Uterus (tissue), 4 donors: Measurements from ENCODE around the gene LMAN1L. TPM values are rescaled to one million over a fixed set of nuclear protein-coding genes. Genes with fewer than 3 reads are reported as not detected.

Experiments used
- DNase-seq, 2 donors: peaks; one replicate each; pipeline ENCODE4 v3.0.0-alpha.2; 2019 to 2020
- H3K27ac ChIP-seq, 2 donors: fragments of 200-600 bp; sonication (generic); 1 replicate in 1 of 2; 2 replicates in 1 of 2; pipeline ENCODE4 v1.5.1; 2016 to 2018
- H3K27me3 ChIP-seq, 2 donors: fragments of 200-600 bp; sonication (generic); one replicate each; pipeline ENCODE4 v1.5.1; 2018 to 2019; ENCODE audit warnings: control low read depth in 1 of 2
- H3K36me3 ChIP-seq, 2 donors: fragments of 200-600 bp; sonication (generic); one replicate each; pipeline ENCODE4 v1.5.1; 2019; ENCODE audit warnings: control low read depth in 1 of 2
- H3K4me1 ChIP-seq, 2 donors: fragments of 200-600 bp; sonication (generic); one replicate each; pipeline ENCODE4 v1.5.1; 2018 to 2019; ENCODE audit warnings: control low read depth in 1 of 2
- H3K4me3 ChIP-seq, 2 donors: fragments of 200-600 bp; sonication (generic); 1 replicate in 1 of 2; 2 replicates in 1 of 2; pipeline ENCODE4 v1.5.1; 2018 to 2019; ENCODE audit warnings: mild to moderate bottlenecking in 1 of 2
- H3K9me3 ChIP-seq, 2 donors: fragments of 200-600 bp; sonication (generic); one replicate each; pipeline ENCODE4 v1.5.1; 2019; ENCODE audit warnings: control low read depth in 1 of 2
- POLR2A ChIP-seq, 2 donors: fragments of 450-650 bp; IDR thresholded peaks; one replicate each; pipeline ENCODE4 v1.6.1; 2016; ENCODE audit warnings: antibody characterized with exemption in 2 of 2, mild to moderate bottlenecking in 1 of 2, moderate library complexity in 1 of 2
- intact Hi-C: fragments of 100-400 bp; cut with DNase I; formaldehyde crosslinking; loops from one replicate; pipeline ENCODE4 v1.15.1; 2023; ENCODE audit warnings: low total_unique reads
- total RNA-seq, 4 donors: library from RNA; depleted of rRNA in 3 of 4; stranded (reverse); fragments of >200 nt in 3 of 4; gene quantifications; one replicate each; pipeline versions ENCODE4 v1.1.0 to v1.2.4, GENCODE V29; 2014 to 2023
- TF ChIP-seq, protein P1 (sequence below), 4 experiments: fragments of 200-600 bp in 2 of 4; fragments of 450-650 bp in 2 of 4; sonication (generic) in 2 of 4; IDR thresholded peaks; one replicate each; pipeline ENCODE4 v1.5.1; 2016 to 2019; ENCODE audit warnings: antibody characterized with exemption in 4 of 4, mild to moderate bottlenecking in 2 of 4, moderate library complexity in 1 of 4
- donor health status: DM: yes; HTN: yes; CAD: no.

The LMAN1L gene
- total RNA-seq, 4 donors from 2014 or later: 1.5 TPM; not detected in 3

DNA sequence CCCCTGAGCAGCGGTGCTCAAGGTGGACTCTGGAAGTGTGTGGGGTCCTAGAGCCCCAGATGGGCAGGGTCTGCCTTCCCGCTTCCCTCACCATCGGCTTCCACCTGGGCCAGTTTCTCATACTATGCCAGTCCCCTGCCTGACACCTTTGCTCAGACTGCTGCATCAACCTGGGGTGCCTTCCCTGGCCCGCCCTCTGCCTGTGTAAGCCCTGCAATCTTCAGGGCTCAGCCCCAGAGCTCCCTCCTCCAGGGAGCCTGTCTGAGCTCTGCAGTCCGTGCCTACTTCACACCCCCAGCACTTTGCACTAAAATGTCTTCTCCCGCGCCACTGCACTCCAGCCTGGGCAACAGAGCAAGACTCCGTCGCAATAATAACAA lies 17.7 kb upstream of the LMAN1L start:
- no peak overlapping the region for H3K27ac ChIP-seq
- H3K4me3 ChIP-seq: no peak overlapping the region
- intact Hi-C loops: no loop called here
- H3K27me3 ChIP-seq: no peaks in the 10 kb centered on the region
- TF ChIP-seq, protein P1, sequence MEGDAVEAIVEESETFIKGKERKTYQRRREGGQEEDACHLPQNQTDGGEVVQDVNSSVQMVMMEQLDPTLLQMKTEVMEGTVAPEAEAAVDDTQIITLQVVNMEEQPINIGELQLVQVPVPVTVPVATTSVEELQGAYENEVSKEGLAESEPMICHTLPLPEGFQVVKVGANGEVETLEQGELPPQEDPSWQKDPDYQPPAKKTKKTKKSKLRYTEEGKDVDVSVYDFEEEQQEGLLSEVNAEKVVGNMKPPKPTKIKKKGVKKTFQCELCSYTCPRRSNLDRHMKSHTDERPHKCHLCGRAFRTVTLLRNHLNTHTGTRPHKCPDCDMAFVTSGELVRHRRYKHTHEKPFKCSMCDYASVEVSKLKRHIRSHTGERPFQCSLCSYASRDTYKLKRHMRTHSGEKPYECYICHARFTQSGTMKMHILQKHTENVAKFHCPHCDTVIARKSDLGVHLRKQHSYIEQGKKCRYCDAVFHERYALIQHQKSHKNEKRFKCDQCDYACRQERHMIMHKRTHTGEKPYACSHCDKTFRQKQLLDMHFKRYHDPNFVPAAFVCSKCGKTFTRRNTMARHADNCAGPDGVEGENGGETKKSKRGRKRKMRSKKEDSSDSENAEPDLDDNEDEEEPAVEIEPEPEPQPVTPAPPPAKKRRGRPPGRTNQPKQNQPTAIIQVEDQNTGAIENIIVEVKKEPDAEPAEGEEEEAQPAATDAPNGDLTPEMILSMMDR (IDR thresholded peaks at IDR 0.05): no peak
- TF ChIP-seq POLR2A (IDR thresholded peaks at IDR 0.05): no peak
- H3K9me3 ChIP-seq: no peaks in the 10 kb centered on the region
- H3K4me1 ChIP-seq: peaks cover 0 to 8% of the 10 kb centered on the region in 2 donors
- no peaks in the 10 kb centered on the region for H3K36me3 ChIP-seq
- DNase-seq: no peak

DNA sequence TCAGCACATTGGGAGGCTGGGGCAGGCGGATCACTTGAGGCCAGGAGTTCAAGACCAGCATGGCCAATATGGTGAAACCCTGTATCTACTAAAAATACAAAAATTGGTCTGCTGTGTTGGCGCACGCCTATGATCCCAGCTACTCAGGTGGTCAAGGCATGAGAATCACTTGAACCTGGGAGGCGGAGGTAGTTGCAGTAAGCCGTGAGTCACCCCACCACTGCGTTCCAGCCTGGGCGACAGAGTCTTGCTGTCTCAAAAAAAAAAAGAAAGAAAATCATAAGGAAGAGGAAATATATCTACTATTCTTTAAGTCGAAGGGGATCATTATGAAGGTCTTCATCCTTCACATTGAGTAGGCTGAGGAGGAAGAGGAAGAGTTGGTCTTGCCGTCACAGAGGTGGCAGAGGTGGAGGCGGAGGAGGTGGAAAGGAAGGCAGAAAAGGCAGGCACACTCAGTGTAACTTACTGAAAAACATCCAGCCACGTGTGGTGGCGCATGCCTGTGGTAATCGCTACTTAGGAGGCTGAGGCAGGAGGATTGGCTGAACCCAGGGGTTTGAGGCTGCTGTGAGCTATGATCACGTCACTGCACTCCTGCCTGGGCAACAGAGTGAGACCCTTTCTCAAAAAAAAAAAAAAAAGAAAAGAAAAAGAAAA lies 16.5 kb upstream of the LMAN1L start:
- no peak overlapping the region for H3K4me3 ChIP-seq
- H3K36me3 ChIP-seq: no peaks in the 10 kb centered on the region
- H3K27me3 ChIP-seq: no peaks in the 10 kb centered on the region
- H3K4me1 ChIP-seq: no peaks in the 10 kb centered on the region
- TF ChIP-seq, protein P1 (IDR thresholded peaks at IDR 0.05): no peak
- TF ChIP-seq POLR2A (IDR thresholded peaks at IDR 0.05): no peak
- H3K9me3 ChIP-seq: no peaks in the 10 kb centered on the region
- no peak for DNase-seq
- intact Hi-C loops: no loop called here
- H3K27ac ChIP-seq: no peak overlapping the region

DNA sequence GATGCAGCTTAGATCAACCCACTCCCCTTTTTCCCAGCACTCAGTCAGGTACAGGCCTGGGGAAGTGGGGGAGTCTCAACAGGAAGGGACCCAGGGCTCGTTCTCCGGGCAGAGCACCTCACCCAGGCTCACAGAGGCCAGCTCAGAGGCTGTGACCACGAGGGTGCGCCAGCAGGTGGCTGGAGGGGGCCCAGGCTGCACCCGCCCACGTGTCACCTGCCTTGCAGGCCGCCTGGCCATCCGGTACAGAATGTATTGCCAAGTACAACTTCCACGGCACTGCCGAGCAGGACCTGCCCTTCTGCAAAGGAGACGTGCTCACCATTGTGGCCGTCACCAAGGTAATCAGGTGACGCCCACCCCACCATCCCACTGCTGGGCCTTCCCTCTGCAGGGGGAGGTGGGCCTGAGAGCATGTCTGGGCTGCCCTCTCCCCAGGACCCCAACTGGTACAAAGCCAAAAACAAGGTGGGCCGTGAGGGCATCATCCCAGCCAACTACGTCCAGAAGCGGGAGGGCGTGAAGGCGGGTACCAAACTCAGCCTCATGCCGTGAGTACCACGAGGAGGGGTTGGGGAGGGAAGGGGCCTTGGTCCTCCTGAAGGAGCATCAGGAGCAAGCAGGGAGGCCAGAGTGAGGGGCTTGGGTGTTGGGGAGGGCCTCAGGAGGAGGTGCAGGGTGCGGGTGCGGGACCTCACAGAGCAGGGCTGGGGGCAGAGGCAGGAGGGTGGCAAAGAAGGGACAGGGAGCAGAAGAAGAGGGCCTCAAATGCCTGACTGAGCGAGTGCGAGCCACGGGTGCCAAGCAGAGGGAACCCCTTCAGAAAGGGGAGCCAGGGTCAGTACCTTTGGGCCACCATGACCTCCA lies 14.0 kb upstream of the LMAN1L start:
- Histone ChIP-seq H3K27ac (no peak overlapping the region), H3K36me3 (no peaks in the 10 kb centered on the region), H3K9me3 (no peaks in the 10 kb centered on the region), H3K4me1 (no peaks in the 10 kb centered on the region), H3K4me3 (no peak overlapping the region), H3K27me3 (no peaks in the 10 kb centered on the region)
- TF ChIP-seq POLR2A (IDR thresholded peaks at IDR 0.05): no peak
- TF ChIP-seq, protein P1 (IDR thresholded peaks at IDR 0.05): no peak
- intact Hi-C loops: no loop called here
- no peak for DNase-seq

DNA sequence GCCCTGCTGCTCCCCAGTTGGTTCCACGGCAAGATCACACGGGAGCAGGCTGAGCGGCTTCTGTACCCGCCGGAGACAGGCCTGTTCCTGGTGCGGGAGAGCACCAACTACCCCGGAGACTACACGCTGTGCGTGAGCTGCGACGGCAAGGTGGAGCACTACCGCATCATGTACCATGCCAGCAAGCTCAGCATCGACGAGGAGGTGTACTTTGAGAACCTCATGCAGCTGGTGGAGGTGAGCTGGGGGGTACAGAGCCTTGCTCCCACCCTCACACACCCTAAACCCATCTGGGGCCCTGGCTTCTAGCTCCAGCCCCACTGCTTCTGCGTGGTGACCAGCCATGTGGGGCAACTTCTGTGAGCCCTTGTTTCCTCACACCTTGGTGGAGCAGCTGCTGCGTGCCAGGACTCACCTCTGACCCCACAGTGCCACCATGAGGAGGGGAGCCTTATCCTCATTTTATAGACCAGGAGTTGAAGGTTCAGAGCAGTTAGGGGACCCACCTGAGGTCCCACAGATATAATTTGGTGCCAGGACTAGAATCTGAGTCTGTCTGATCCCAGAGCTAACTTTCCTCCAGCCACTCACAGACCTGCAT lies 13.3 kb upstream of the LMAN1L start:
- DNase-seq: no peak
- H3K4me3 ChIP-seq: no peak overlapping the region
- intact Hi-C loops: no loop called here
- no peaks in the 10 kb centered on the region for H3K36me3 ChIP-seq
- no peaks in the 10 kb centered on the region for H3K9me3 ChIP-seq
- no peak overlapping the region for H3K27ac ChIP-seq
- H3K4me1 ChIP-seq: no peaks in the 10 kb centered on the region
- no peaks in the 10 kb centered on the region for H3K27me3 ChIP-seq
- TF ChIP-seq, protein P1 (IDR thresholded peaks at IDR 0.05): no peak
- TF ChIP-seq POLR2A (IDR thresholded peaks at IDR 0.05): no peak
